ENCODE data around the gene ZWILCH. TPM values are rescaled to one million over a fixed set of nuclear protein-coding genes. Genes with fewer than 3 reads are reported as not detected.

Gene ZWILCH
- total RNA-seq, 4 donors from 2014 or later: 2.0 to 6.0 (median 2.9) TPM

DNA sequence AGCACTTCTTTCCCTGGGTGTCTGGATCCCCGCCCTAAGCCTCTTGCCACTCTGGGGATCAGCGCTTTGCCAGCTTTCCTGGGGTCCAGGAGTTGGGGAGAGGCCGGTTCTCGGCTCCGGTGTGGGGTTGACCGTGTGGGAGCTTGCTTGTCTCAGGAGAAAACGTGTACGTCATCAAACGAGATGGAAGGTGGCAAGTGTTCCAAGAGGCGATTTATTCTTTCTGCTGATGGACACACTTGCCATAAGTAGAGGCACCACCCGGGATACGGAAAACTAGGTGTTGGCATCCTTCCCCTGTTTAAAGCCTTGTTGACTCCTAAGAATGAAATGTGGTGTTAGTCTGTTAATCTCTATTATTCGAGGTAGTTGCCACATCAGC, 295 bp downstream of the ZWILCH start:
- Histone ChIP-seq H3K4me3 (peak overlapping the region; percentile 86 to 89), H3K4me1 (peaks cover 8 to 39% (median 17%) of the 10 kb centered on the region in 3 donors), H3K27me3 (no peaks in the 10 kb centered on the region), H3K27ac (peak overlapping the region; percentile 84 to 93 (median 89)), H3K9me3 (no peaks in the 10 kb centered on the region), H3K36me3 (peaks cover 0 to 29% of the 10 kb centered on the region in 2 donors)
- 0% methylated on average over 2 to 6 of the region's 13 CpGs for WGBS, 2 donors (ENCODE audit: low coverage in 1 of 2)
- TF ChIP-seq, protein P1, sequence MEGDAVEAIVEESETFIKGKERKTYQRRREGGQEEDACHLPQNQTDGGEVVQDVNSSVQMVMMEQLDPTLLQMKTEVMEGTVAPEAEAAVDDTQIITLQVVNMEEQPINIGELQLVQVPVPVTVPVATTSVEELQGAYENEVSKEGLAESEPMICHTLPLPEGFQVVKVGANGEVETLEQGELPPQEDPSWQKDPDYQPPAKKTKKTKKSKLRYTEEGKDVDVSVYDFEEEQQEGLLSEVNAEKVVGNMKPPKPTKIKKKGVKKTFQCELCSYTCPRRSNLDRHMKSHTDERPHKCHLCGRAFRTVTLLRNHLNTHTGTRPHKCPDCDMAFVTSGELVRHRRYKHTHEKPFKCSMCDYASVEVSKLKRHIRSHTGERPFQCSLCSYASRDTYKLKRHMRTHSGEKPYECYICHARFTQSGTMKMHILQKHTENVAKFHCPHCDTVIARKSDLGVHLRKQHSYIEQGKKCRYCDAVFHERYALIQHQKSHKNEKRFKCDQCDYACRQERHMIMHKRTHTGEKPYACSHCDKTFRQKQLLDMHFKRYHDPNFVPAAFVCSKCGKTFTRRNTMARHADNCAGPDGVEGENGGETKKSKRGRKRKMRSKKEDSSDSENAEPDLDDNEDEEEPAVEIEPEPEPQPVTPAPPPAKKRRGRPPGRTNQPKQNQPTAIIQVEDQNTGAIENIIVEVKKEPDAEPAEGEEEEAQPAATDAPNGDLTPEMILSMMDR (IDR thresholded peaks at IDR 0.05): no peak
- no peak for TF ChIP-seq EP300 (IDR thresholded peaks at IDR 0.05)
- no peak for TF ChIP-seq POLR2A (IDR thresholded peaks at IDR 0.05)
- TF ChIP-seq POLR2AphosphoS5 (IDR thresholded peaks at IDR 0.05): no peak
- peak; percentile 17 for ATAC-seq

DNA sequence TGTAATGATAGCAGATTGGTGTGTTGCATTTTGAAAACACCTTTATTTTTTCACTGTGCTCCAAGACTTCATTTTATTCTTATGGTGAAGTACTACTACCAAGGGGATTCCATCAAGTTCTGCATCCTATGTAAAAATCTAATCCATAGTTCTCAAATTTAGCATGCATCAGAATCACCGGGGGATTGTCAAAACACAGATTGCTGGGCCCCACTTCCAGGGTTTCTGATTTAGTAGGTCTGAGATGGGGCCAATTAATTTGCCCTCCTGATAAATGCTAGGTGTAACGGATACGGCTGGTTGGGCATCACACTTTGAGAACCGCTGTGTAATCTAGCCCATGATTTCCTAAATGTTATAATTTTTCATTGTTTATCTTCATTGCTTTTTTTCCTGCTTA, 692 bp downstream of the ZWILCH start:
- no peak for TF ChIP-seq POLR2AphosphoS5 (IDR thresholded peaks at IDR 0.05)
- TF ChIP-seq, protein P1 (IDR thresholded peaks at IDR 0.05): no peak
- Histone ChIP-seq H3K36me3 (peaks cover 0 to 25% of the 10 kb centered on the region in 2 donors), H3K27me3 (no peaks in the 10 kb centered on the region), H3K27ac (peak overlapping the region; percentile 84 to 93 (median 89)), H3K4me3 (peak overlapping the region; percentile 86 to 89), H3K9me3 (no peaks in the 10 kb centered on the region), H3K4me1 (peaks cover 8 to 39% (median 17%) of the 10 kb centered on the region in 3 donors)
- WGBS, 2 donors (ENCODE audit: low coverage in 1 of 2): 27 to 41% methylated on average over 4 of the region's 4 CpGs
- no peak for ATAC-seq

DNA sequence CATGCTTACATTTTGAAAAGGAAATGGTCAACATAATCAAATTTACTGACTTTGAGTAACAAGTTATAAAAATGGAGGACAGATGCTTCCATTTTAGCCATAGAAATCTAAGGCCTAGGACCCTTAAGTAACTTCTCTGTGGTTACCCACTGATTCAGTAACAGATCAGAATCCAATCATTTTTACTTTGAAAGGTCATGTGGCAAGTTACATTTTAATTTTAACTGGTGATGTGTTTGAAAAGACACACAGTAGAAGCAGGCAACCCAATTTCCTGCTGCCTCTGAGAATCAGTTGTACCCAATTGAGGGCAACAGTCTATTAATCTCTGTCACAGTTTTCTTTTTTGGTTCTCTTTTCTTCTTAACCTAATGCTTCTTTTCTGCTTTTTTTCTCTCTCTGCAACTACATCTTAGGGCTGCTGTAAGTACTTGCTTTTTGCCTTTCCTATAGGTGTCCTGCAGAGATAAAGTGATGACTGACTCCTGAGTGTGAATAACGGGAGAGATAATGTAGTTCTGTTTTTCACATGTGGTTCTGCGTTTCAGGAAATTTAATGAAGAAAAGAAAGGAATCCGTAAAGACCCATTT, 3.3 kb downstream of the ZWILCH start:
- no peak overlapping the region for H3K27ac ChIP-seq
- WGBS, 2 donors (ENCODE audit: low coverage in 1 of 2): 89 to 91% methylated on average over 3 of the region's 3 CpGs
- no peaks in the 10 kb centered on the region for H3K36me3 ChIP-seq
- peaks cover 4 to 16% (median 8%) of the 10 kb centered on the region in 3 donors for H3K4me1 ChIP-seq
- TF ChIP-seq POLR2A (IDR thresholded peaks at IDR 0.05) (no peak), POLR2AphosphoS5 (IDR thresholded peaks at IDR 0.05) (no peak), EP300 (IDR thresholded peaks at IDR 0.05) (no peak)
- TF ChIP-seq, protein P1 (IDR thresholded peaks at IDR 0.05): no peak
- no peak for ATAC-seq
- no peaks in the 10 kb centered on the region for H3K9me3 ChIP-seq
- no peak overlapping the region for H3K4me3 ChIP-seq
- H3K27me3 ChIP-seq: no peaks in the 10 kb centered on the region

DNA sequence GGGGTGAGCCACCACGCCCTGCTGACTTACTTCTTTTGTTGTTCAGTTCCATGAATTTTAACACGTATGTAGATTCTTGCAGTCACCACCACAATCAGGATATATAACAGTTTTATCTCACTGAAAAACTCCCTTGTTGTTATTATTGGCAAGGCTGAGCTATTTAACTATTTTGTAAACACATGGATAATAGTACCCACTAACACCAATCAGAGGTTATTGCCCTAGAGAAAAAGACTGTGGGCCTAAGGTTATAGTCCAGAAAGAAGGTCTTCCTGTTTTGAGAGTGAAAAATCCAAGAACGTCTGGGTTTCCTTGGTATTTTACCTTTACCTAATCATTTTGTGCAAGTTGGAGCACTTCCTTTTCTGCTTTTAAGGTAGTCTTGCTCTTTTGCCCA, 9.5 kb downstream of the ZWILCH start:
- H3K4me1 ChIP-seq: no peaks in the 10 kb centered on the region
- H3K27me3 ChIP-seq: no peaks in the 10 kb centered on the region
- TF ChIP-seq, protein P1 (IDR thresholded peaks at IDR 0.05): no peak
- TF ChIP-seq POLR2A (IDR thresholded peaks at IDR 0.05) (no peak), EP300 (IDR thresholded peaks at IDR 0.05) (no peak), POLR2AphosphoS5 (IDR thresholded peaks at IDR 0.05) (no peak)
- ATAC-seq: no peak
- peaks cover 0 to 29% of the 10 kb centered on the region in 2 donors for H3K36me3 ChIP-seq
- WGBS, 2 donors (ENCODE audit: low coverage in 1 of 2): 89% methylated on average over 2 to 3 of the region's 3 CpGs
- H3K4me3 ChIP-seq: no peak overlapping the region
- H3K27ac ChIP-seq: no peak overlapping the region
- H3K9me3 ChIP-seq: no peaks in the 10 kb centered on the region

DNA sequence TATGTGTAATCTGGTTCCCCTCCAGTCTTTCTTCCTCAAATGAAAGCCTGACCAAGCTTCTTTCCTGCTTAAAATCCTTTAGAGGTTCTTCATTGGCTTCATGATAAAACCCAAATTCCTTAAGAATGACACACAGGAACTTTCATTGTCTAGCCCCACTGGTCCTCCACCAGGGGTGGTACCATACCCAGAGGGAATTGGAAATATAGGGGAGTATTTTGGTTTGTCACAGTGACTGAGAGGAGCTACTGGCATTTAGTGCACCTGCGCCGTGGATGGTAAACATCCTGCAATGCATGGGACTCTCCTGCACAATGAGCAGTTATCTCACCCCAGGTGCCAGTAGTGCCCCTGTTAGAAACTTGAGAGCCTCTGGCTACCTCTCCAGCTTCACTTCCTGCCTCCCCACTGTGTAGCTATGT, 10.8 kb downstream of the ZWILCH start:
- no peak for ATAC-seq
- TF ChIP-seq, protein P1 (IDR thresholded peaks at IDR 0.05): no peak
- TF ChIP-seq EP300 (IDR thresholded peaks at IDR 0.05) (no peak), POLR2AphosphoS5 (IDR thresholded peaks at IDR 0.05) (no peak), POLR2A (IDR thresholded peaks at IDR 0.05) (no peak)
- 100% methylated on average over 1 to 2 of the region's 2 CpGs for WGBS, 2 donors (ENCODE audit: low coverage in 1 of 2)

More for the DNA sequence above, 10.8 kb downstream of the ZWILCH start:
- Histone ChIP-seq H3K36me3 (peaks cover 0 to 31% of the 10 kb centered on the region in 2 donors), H3K4me1 (no peaks in the 10 kb centered on the region), H3K4me3 (no peak overlapping the region), H3K9me3 (no peaks in the 10 kb centered on the region), H3K27me3 (no peaks in the 10 kb centered on the region), H3K27ac (no peak overlapping the region)
